ENCODE results near the gene EHMT2. TPM values are rescaled to one million over a fixed set of nuclear protein-coding genes. Genes with fewer than 3 reads are reported as not detected.

The EHMT2 gene
- polyA plus RNA-seq, 2 of the 4 experiments (the other 2 are of a cell fraction) = 15.4 to 32.3 TPM

- TF ChIP-seq, protein P1, sequence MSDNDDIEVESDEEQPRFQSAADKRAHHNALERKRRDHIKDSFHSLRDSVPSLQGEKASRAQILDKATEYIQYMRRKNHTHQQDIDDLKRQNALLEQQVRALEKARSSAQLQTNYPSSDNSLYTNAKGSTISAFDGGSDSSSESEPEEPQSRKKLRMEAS (IDR thresholded peaks at IDR 0.05) = no peak
- TF ChIP-seq FOXS1 (CRISPR knock-in tag; IDR thresholded peaks at IDR 0.05) (no peak), SMC3 (IDR thresholded peaks at IDR 0.05) (no peak), REST (IDR thresholded peaks at IDR 0.05) (no peak), POLR2AphosphoS2 (conservative IDR thresholded peaks at IDR 0.05; ENCODE audit: low read length) (no peak), JUN (IDR thresholded peaks at IDR 0.05) (no peak)
Measured at GRCh38 chr6:31887173-31888007, 10.1 kb downstream of the EHMT2 start (continued).

DNA sequence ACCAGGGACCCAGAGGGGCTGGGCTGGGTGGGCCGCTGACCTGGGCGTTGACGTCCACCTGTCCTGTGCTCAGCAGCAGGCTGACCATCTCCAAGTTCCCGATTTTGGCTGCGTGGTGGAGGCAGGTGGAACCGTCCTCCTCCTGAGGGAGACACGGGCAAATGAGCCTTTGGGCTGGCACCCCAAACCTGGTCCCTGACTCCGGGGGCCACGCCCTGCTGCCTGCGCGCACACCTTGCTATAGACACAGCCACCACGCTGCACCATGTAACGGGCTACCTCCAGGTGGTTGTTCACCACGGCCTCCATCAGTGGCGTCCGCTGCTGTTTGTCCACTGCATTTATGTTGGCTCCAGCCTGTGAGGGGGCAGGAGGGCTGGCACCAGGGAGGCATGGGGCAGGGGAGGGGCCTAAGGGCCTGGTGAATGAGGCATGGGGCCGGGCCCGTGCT, 10.9 kb downstream of the EHMT2 start:
- ChIA-PET POLR2A (no interaction called here), CTCF (interaction anchor here (1.4 kb wide), 1 partner anchor 11 kb away, joined by 5 read pairs; no protein-coding TSS in a partner anchor)
- no peaks in the 10 kb centered on the region for H3K9me3 ChIP-seq
- H3K4me2 ChIP-seq = no peak overlapping the region
- H3K27ac ChIP-seq = no peak overlapping the region
- FAIRE-seq (no peak), DNase-seq (ENCODE audit: low read depth in 1 of 2, low spot score in 1 of 2) (no peak), ATAC-seq (no peak)
- H3K4me3 ChIP-seq = no peak overlapping the region
- 88% methylated on average over 8 of the region's 18 CpGs for WGBS (ENCODE audit: missing lambda C conversion rate)
- no peaks in the 10 kb centered on the region for H3K4me1 ChIP-seq
- no peak for TF ChIP-seq HES2 (IDR thresholded peaks at IDR 0.05)
- no peak for TF ChIP-seq NR3C1 (IDR thresholded peaks at IDR 0.05)
- TF ChIP-seq CHD4 (IDR thresholded peaks at IDR 0.05; ENCODE audit: borderline replicate concordance) = no peak
- TF ChIP-seq JUN (IDR thresholded peaks at IDR 0.05) = no peak
- TF ChIP-seq FOSL2 (IDR thresholded peaks at IDR 0.05) = no peak
- TF ChIP-seq FOSL2 (CRISPR knock-in tag; IDR thresholded peaks at IDR 0.05) = no peak
- no peak for TF ChIP-seq BHLHE40 (IDR thresholded peaks at IDR 0.05; ENCODE audit: low read depth, low read length)
- TF ChIP-seq, protein P2, sequence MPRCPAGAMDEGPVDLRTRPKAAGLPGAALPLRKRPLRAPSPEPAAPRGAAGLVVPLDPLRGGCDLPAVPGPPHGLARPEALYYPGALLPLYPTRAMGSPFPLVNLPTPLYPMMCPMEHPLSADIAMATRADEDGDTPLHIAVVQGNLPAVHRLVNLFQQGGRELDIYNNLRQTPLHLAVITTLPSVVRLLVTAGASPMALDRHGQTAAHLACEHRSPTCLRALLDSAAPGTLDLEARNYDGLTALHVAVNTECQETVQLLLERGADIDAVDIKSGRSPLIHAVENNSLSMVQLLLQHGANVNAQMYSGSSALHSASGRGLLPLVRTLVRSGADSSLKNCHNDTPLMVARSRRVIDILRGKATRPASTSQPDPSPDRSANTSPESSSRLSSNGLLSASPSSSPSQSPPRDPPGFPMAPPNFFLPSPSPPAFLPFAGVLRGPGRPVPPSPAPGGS (IDR thresholded peaks at IDR 0.05) = no peak
- TF ChIP-seq HEYL (CRISPR knock-in tag; IDR thresholded peaks at IDR 0.05) = no peak

DNA sequence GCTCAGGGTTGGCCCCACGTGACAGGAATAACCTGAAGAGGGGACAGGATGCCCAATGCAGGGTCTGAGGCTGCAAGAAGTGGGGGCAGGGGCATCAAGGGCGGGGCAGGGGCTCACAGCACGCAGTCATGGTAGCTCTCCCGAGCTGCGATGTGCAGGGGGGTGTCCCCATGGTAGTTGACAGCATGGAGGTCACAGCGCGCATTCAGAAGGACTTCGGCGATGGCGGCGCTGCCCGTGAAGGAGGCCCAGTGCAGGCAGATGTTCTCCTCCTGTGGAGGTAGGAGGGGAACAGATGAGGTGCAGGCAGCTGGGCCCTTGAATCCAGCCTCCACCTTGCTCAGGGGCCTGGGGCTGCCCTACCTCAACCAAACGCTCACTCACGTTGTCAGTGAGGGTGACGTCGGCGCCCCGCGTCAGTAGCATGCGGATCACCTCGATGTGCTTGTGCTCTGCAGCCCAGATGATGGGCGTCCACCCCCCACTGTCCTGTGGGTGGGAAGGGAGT, 12.9 kb downstream of the EHMT2 start:
- no peak overlapping the region for H3K4me2 ChIP-seq
- no peaks in the 10 kb centered on the region for H3K4me1 ChIP-seq
- POLR2A ChIA-PET = no interaction called here
- CTCF ChIA-PET = interaction anchor here (1.4 to 1.8 kb wide), 2 partner anchors 13 to 67 kb away, joined by 6 to 12 read pairs; partner anchors contain the start of gene EHMT2
- no peak overlapping the region for H3K27ac ChIP-seq
- no peaks in the 10 kb centered on the region for H3K9me3 ChIP-seq
- no peak for ATAC-seq
- no peak for FAIRE-seq
- 99% methylated on average over 15 of the region's 22 CpGs for WGBS (ENCODE audit: missing lambda C conversion rate)
- TF ChIP-seq, protein P3, sequence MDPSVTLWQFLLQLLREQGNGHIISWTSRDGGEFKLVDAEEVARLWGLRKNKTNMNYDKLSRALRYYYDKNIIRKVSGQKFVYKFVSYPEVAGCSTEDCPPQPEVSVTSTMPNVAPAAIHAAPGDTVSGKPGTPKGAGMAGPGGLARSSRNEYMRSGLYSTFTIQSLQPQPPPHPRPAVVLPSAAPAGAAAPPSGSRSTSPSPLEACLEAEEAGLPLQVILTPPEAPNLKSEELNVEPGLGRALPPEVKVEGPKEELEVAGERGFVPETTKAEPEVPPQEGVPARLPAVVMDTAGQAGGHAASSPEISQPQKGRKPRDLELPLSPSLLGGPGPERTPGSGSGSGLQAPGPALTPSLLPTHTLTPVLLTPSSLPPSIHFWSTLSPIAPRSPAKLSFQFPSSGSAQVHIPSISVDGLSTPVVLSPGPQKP (IDR thresholded peaks at IDR 0.05; ENCODE audit: low read depth, low read length) = no peak
- TF ChIP-seq ZC3H11A (IDR thresholded peaks at IDR 0.05) = no peak
- no peak overlapping the region for H3K4me3 ChIP-seq
- DNase-seq (ENCODE audit: low read depth in 1 of 2, low spot score in 1 of 2) = no peak

All from A549 (cell line).